OCI-LY3 (cell line): ENCODE measurements around the gene EPHA2.

Experiments used
- H2AFZ ChIP-seq: fragments of 200-600, 300-600 bp; shearing (Covaris generic); 2 replicates; pipeline ENCODE4 v1.6.0; 2014; ENCODE audit warnings: antibody characterized with exemption, low read depth, low read length
- H3K27ac ChIP-seq: fragments of 200-600, 300-600 bp; sonication (generic); 2 replicates; pipeline ENCODE4 v1.5.1; 2014; ENCODE audit warnings: mild to moderate bottlenecking, low read length, moderate library complexity, mixed read lengths
- H3K27me3 ChIP-seq: fragments of 200-600, 300-600 bp; sonication (generic); 2 replicates; pipeline ENCODE4 v1.6.1; 2014; ENCODE audit warnings: low read depth, low read length, mixed read lengths
- H3K36me3 ChIP-seq: fragments of 200-600, 300-600 bp; sonication (generic); replicated peaks from 2 replicates; pipeline ENCODE3; 2014; ENCODE audit warnings: low read depth, low read length, mixed read lengths
- H3K4me1 ChIP-seq: fragments of 300-600, 200-600 bp; sonication (generic); 2 replicates; pipeline ENCODE4 v1.6.1; 2014; ENCODE audit warnings: low read length, mixed read lengths
- H3K4me2 ChIP-seq: fragments of 200-600, 300-600 bp; sonication (generic); 2 replicates; pipeline ENCODE4 v1.6.1; 2014; ENCODE audit warnings: low read length, mixed read lengths
- H3K4me3 ChIP-seq: fragments of 300-600, 200-600 bp; sonication (generic); 2 replicates; pipeline ENCODE4 v1.5.1; 2014; ENCODE audit warnings: antibody characterized with exemption, mild to moderate bottlenecking, low read length, moderate library complexity
- H3K79me2 ChIP-seq: fragments of 300-600, 200-600 bp; shearing (Covaris generic); 2 replicates; pipeline ENCODE4 v1.6.1; 2014; ENCODE audit warnings: mild to moderate bottlenecking, low read length, mixed read lengths
- H3K9ac ChIP-seq: fragments of 300-600, 200-600 bp; shearing (Covaris generic); 2 replicates; pipeline ENCODE4 v1.6.0; 2014; ENCODE audit warnings: mild to moderate bottlenecking, low read length, moderate library complexity
- H3K9me3 ChIP-seq: fragments of 200-600, 300-600 bp; shearing (Covaris generic); 2 replicates; pipeline ENCODE4 v1.6.1; 2014; ENCODE audit warnings: low read length, mixed read lengths; ENCODE audit not compliant: insufficient read depth
- H4K20me1 ChIP-seq: fragments of 200-600, 300-600 bp; sonication (generic); 2 replicates; pipeline ENCODE4 v1.6.1; 2016; ENCODE audit warnings: low read length, mixed read lengths; ENCODE audit not compliant: insufficient read depth
- CTCF ChIP-seq: fragments of 200-600, 300-600 bp; sonication (generic); IDR thresholded peaks from 2 replicates; pipeline ENCODE4 v1.5.1; 2014; ENCODE audit warnings: antibody characterized with exemption, low read length, low read depth
- EZH2phosphoT487 ChIP-seq: fragments of 200-600 bp; shearing (Covaris generic); IDR thresholded peaks from 2 replicates; pipeline ENCODE4 v1.6.1; 2018; ENCODE audit warnings: antibody characterized with exemption, mixed run types, low read depth

Gene EPHA2

GRCh38 chr1:16116625-16117024 lies 39.2 kb downstream of the EPHA2 start:
- no peak for TF ChIP-seq CTCF
- TF ChIP-seq EZH2phosphoT487 = no peak

GRCh38 chr1:16116002-16116401 lies 39.9 kb downstream of the EPHA2 start:
- H3K9ac ChIP-seq = no peak overlapping the region
- no peaks in the 10 kb centered on the region for H3K9me3 ChIP-seq
- H4K20me1 ChIP-seq = no peaks in the 10 kb centered on the region
- no peaks in the 10 kb centered on the region for H3K79me2 ChIP-seq
- H3K27me3 ChIP-seq = no peaks in the 10 kb centered on the region
- H2AFZ ChIP-seq = no peak overlapping the region
- TF ChIP-seq CTCF (no peak), EZH2phosphoT487 (no peak)
- H3K4me1 ChIP-seq = no peaks in the 10 kb centered on the region
- H3K27ac ChIP-seq = no peak overlapping the region
- no peak overlapping the region for H3K4me3 ChIP-seq
- H3K4me2 ChIP-seq = no peak overlapping the region
- no peaks in the 10 kb centered on the region for H3K36me3 ChIP-seq

More at GRCh38 chr1:16116625-16117024, 39.2 kb downstream of the EPHA2 start:
- Histone ChIP-seq H3K4me2 (no peak overlapping the region), H3K9ac (no peak overlapping the region), H3K9me3 (no peaks in the 10 kb centered on the region), H3K4me1 (no peaks in the 10 kb centered on the region), H3K4me3 (no peak overlapping the region), H3K36me3 (no peaks in the 10 kb centered on the region), H3K27me3 (no peaks in the 10 kb centered on the region), H4K20me1 (no peaks in the 10 kb centered on the region), H3K27ac (no peak overlapping the region), H3K79me2 (no peaks in the 10 kb centered on the region), H2AFZ (no peak overlapping the region)

- TF ChIP-seq CTCF = no peak
- TF ChIP-seq EZH2phosphoT487 = no peak
- Histone ChIP-seq H4K20me1 (no peaks in the 10 kb centered on the region), H3K79me2 (no peaks in the 10 kb centered on the region), H3K36me3 (no peaks in the 10 kb centered on the region), H3K4me3 (no peak overlapping the region), H3K27me3 (no peaks in the 10 kb centered on the region), H2AFZ (no peak overlapping the region), H3K4me1 (no peaks in the 10 kb centered on the region), H3K9ac (no peak overlapping the region), H3K9me3 (no peaks in the 10 kb centered on the region), H3K4me2 (no peak overlapping the region), H3K27ac (no peak overlapping the region)
Measured at GRCh38 chr1:16115468-16115983, 40.3 kb downstream of the EPHA2 start.

GRCh38 chr1:16114527-16115467 lies 41.1 kb downstream of the EPHA2 start:
- Histone ChIP-seq H2AFZ (no peak overlapping the region), H3K79me2 (no peaks in the 10 kb centered on the region), H3K9ac (no peak overlapping the region), H3K9me3 (no peaks in the 10 kb centered on the region), H4K20me1 (no peaks in the 10 kb centered on the region), H3K4me2 (no peak overlapping the region), H3K36me3 (no peaks in the 10 kb centered on the region), H3K27ac (no peak overlapping the region), H3K4me1 (no peaks in the 10 kb centered on the region), H3K27me3 (no peaks in the 10 kb centered on the region), H3K4me3 (no peak overlapping the region)
- no peak for TF ChIP-seq EZH2phosphoT487
- no peak for TF ChIP-seq CTCF
